HG03103 (cell line): Measurements from ENCODE around the gene CTAG2.
"Not testable (repeated sequence)": the region's sequence is repeated elsewhere in the genome, so short reads cannot be mapped to it uniquely, and the experiment has no call there.

ENCODE experiments used
- ATAC-seq: cut with Tn5 transposase; IDR thresholded peaks from one replicate; pipeline ENCODE4 v1.9.1; 2021; ENCODE audit warnings: low read depth; ENCODE audit not compliant: unreplicated experiment

CTAG2 gene

GRCh38 chrX:154649503-154650220, 3.7 kb downstream of the CTAG2 start:
- ATAC-seq, result no peak

- no peak for ATAC-seq
Observed at GRCh38 chrX:154648931-154649330, 4.4 kb downstream of the CTAG2 start.

DNA sequence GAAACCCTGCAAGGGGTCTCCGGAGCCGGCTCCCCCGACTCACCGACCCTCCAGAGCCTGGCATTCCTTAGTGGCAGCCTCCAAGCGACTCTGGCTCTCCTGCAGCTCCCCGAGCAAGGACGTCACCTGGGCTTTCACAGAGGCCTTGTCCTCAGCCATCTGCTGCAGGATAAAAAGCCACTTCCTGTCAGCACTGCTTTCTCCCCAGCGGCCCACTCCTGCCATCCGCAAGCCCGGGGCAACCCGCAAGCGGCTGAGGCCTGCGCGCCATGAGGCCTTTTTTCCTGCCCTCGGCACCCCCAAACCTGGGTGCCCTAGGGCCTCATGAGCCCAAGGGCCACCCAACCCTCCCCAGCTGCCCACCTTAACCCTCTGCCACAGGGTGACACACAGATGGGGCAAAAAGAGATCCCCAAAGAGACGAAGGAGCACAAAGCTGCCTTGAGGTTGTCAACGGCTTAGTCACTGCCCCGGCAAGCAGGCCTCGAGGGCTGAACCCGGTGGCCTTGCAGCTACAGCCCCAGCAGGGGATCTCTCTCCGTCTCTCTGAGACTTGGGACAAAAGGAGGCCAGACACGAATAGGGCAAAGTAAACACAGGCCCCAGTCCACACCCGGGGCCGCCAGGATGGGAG, 7.5 kb downstream of the CTAG2 start:
- not testable (repeated sequence) for ATAC-seq

DNA sequence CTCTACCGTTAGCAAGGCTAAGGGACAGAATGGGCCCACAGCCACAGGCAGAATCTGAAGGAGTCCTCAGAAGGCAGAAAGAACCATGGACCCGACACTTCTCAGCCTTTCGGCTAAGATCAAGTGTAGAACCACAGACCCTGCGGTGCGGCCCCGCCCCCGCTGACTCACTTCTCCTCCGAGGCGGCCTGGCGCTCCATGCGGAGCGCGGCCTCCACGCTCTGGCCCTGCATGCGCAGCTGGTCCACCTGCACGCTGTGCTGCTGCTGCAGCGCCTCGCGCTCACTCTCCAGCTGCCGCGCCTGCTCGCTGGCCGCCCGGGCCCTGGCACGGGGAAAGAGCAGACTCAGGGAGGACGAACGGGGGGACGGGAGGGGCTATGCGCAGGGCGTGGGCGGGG, 9.7 kb downstream of the CTAG2 start:
- ATAC-seq, result not testable (repeated sequence)

- not testable (repeated sequence) for ATAC-seq
Observed at GRCh38 chrX:154641740-154642139, 11.6 kb downstream of the CTAG2 start.

DNA sequence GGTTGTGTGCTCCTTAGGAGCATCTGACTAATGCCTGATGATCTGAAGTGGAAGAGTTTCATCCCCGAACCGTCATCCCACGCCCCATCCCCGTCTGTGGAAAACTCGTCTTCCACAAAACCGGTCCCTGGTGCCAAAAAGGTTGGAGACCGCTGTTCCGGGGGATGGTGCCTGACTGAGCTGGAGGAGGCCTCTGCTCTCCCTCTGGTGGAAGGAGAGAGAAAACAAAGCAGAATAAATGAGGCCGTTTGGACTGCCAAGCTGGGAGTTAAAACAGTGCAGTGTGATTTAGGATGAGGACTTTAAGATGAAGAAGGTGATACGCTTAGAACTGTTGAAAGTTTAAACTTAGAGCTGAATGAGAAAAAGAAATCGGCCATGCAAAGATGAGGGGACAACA, 19.7 kb downstream of the CTAG2 start:
- not testable (repeated sequence) for ATAC-seq

GRCh38 chrX:154630949-154631348, 22.4 kb downstream of the CTAG2 start:
- ATAC-seq, result not testable (repeated sequence)

DNA sequence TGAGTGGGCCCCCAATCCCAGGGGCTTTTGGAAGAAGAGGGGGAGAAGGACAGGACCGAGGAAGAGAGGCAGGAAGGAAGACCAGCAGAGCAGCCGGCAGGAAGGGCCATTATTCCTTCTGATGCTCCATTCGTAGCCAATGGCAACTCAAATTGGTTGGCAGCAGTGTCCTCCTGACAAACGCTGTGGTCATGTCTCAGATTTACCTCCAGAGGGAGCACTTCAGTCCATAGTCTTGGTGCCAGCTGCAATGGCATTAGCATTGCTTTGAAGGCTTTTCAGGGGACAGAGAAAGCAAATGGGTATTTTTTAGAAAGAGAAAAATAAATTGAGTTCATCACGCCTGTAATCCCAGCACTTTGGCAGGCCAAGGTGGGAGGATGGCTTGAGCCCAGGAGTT, 24.4 kb downstream of the CTAG2 start:
- not testable (repeated sequence) for ATAC-seq

- not testable (repeated sequence) for ATAC-seq
Observed at GRCh38 chrX:154620767-154621414, 32.5 kb downstream of the CTAG2 start.

DNA sequence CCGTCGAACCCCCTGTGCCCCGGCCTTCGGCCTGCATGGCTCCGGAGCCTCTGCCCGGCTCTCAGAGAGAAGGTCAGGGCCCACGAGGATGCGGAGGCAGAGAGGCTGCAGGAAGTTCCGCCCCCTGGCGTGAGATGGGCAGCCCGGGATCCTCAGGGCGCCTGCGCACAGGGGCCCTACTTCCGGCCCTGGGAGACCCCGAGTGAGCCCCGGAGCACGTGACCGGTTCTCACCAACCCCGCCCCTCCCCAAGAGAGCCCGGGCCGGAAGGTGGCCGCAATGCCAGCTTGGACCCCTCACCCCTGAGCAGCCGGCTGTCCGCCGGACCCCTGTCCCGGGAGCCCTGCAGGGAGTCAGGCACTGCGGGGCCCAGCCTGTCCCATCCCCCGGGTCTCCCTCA, 34.2 kb downstream of the CTAG2 start, which contains the start of gene CTAG1B:
Gene CTAG1B (minus strand): TSS at position 101 of the 400 bp plus-strand sequence. CDS start 64 bp downstream, at position 37.
- not testable (repeated sequence) for ATAC-seq

DNA sequence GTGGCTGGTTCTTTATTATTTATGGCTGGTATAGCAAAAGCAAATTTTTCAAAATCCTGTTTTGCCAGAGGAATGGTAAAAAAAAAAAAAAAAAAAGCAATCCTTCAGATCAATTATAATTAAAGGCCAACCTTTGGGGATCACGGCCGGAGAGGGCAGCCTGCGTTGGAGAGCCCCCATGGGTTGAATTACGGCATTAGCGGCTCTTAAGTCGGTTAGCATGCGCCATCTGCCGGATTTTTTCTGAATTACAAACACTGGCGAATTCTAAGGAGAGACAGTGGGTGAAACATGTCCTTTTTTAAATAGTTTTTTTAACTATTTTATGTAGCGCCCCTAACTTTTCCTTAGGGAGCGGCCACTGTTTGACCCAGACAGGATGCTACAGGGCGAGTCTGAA, 39.8 kb downstream of the CTAG2 start:
- ATAC-seq, result not testable (repeated sequence)

DNA sequence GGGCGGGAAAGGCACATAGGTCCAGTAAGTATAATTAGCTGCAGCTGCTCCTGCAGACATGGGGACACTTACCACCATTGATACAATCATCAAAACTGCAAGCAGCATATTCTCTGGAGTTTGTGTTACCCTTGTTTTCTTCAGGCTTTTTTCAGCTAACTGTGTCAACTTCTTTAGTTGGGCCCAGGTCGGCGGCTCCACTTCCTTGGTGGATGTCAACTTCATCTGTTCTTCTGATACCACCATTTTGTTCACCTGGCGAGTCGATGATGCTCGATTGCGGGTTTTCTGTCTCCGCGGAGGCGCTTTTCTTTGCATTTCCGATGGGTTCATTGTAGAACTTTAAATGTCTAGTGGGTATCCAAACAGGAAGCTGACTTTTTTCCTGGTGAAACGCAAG, 42.2 kb downstream of the CTAG2 start:
- ATAC-seq, result not testable (repeated sequence)

DNA sequence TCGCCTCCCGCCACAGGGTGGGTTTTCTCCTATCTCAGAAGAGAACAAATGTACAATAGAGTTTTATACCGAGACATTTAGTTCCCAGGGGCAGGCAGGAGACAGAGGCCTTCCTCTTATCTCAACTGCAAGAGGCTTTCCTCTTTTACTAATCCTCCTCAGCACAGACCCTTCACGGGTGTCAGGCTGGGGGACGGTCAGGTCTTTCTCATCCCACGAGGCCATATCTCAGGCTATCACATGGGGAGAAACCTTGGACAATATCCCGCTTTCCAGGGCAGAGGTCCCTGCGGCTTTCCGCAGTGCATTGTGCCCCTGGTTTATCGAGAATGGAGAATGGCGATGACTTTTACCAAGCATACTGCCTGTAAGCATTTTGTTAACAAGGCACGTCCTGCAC, 44.6 kb downstream of the CTAG2 start:
- ATAC-seq, result not testable (repeated sequence)

DNA sequence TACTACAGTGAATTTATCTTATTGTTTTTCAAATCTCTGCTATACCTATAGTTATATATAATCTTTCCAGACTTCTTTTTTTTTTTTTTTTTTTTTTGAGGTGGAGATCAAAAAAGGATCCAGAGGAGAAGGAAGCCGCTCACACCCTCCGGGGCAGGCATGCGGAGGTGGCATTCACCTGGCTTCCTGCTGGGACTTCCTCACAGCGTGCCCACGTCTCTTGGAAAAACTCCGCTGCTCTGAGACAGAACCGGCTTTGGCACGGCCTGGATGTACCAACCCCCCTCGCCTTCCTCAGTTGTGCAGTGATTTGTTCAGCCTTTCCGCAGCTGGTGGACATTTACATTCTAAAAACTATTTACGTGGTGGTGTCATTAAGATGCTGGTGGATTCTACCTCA, 45.4 kb downstream of the CTAG2 start:
- ATAC-seq, result not testable (repeated sequence)

DNA sequence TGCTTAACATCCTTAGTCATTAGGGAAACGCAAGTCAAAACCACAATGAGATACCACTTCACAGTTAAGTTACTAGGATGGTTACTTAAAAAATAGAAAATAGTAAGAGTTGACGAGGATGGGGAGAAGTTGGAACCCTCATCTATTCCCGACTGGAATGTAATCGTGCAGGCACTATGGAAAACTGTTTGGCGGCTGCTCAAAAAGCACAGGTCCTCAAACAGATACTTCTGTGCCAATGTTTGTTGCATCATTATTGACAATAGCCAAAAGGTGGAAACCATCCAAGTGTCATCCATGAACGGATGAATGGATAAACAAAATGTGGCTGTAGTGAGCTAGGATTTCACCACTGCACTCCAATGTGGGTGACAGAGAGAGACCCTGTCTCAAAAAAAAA, 46.0 kb downstream of the CTAG2 start:
- no peak for ATAC-seq

- no peak for ATAC-seq
Observed at GRCh38 chrX:154605566-154605965, 47.8 kb downstream of the CTAG2 start.

GRCh38 chrX:154603438-154604430, 49.6 kb downstream of the CTAG2 start:
- no peak for ATAC-seq

DNA sequence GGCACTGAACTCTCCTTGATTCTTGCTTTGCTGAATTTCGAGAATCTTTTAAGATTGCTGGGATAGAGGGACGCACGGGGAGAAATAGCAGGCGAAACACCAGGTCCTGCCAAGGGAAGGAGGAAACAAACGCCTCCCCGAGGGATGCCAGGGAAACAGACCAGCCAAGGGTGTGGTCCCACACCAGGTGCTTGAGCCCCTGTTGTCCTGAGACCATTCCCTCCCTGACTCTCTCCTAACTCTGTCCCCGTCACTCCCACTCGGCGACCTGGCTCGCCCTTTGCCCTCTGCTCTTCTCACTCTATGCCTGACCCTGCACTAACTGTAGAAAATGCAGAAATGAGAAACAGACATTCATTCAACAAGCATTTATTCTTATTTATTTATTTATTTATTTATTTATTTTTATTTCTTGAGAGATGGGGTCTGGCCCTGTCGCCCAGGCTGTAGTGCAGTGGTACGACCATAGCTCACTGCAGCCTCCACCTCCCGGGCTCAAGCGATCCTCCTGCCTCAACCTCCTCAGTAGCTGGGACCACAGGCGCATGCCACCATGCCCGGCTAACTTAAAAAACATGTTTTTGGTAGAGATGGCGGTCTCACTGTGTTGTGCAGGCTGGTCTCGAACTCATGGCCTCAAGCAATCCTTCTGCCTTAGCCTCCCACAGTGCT, 50.5 kb downstream of the CTAG2 start:
- ATAC-seq, result no peak

DNA sequence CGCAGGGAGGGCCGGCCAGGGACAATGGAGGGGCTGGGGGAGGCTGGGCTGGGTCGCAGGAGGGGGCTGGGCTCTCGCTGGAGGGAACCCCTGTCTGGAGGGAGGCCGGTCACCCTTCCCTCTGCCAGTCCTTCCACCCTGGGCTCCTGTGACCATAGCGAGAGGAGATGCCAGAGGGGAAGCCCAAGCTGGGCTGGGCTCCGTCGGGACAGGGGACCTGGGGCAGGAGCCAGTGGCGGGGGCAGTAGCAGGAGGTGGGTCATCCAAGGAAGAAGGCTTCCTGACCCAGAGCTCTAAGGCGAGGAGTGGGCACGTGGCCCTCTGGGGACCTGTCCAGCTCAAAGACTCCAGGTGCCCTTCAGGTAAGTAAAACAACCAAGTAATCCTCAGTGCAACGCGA, 51.2 kb downstream of the CTAG2 start:
- no peak for ATAC-seq
